GM12878 (cell line): ENCODE results near the gene HTR1D. TPM values are rescaled to one million over a fixed set of nuclear protein-coding genes. Genes with fewer than 3 reads are reported as not detected.

Experiments used
- ATAC-seq: fragments of 200-7000 bp; cut with Tn5 transposase; 3 replicates; pipeline ENCODE4 v1.9.1; 2020; ENCODE audit warnings: mild to moderate bottlenecking, moderate library complexity
- BruUV-seq: library from RNA; stranded (reverse); fragments of 400-500 nt; replicated peaks from 2 replicates; lab custom pipeline; 2021; lab: Mats Ljungman, UMichigan
- CTCF ChIA-PET: fragments of 300-600 bp; sonication (Branson Sonifier 250); formaldehyde crosslinking; extraction: SDS; loops from one replicate; lab custom pipeline; 2021; ENCODE audit warnings: inconsistent platforms; lab: Yijun Ruan, JAX
- POLR2A ChIA-PET: fragments of 350-600 bp; formaldehyde crosslinking; extraction: SDS; loops from one replicate; lab custom pipeline; 2021; ENCODE audit warnings: inconsistent platforms; lab: Charles Lee
- RAD21 ChIA-PET: fragments of 300-600 bp; sonication (Branson Sonifier 250); formaldehyde crosslinking; loops from one replicate; lab custom pipeline; 2023; ENCODE audit warnings: antibody characterized with exemption; ENCODE audit not compliant: unreplicated experiment; lab: Charles Lee
- SMC1A ChIA-PET: fragments of 300-600 bp; sonication (Branson Sonifier 250); formaldehyde crosslinking; loops from one replicate; lab custom pipeline; 2023; ENCODE audit not compliant: unreplicated experiment, uncharacterized antibody; lab: Charles Lee
- DNase-seq: peaks from one replicate; pipeline ENCODE4 v3.0.0-alpha.2; 2011; ENCODE audit warnings: low read depth, low spot score
- FAIRE-seq: peaks from 3 replicates; lab custom pipeline; 2011; peaks lifted over from hg19 to GRCh38; lab: Jason Lieb, UNC
- H2AFZ ChIP-seq: 2 replicates; pipeline ENCODE4 v1.6.0; 2011; ENCODE audit warnings: low read depth, low read length, control low read depth; ENCODE audit not compliant: control insufficient read depth
- H3K27ac ChIP-seq: 2 replicates; pipeline ENCODE4 v1.5.1; 2011; ENCODE audit warnings: control low read depth; ENCODE audit not compliant: control insufficient read depth, insufficient read depth
- H3K27me3 ChIP-seq, 2 experiments: replicated peaks in 1 of 2; 2 replicates each; pipeline versions ENCODE4 v1.6.0 to v1.6.1; 2011; ENCODE audit warnings: low read length in 1 of 2; ENCODE audit not compliant: control insufficient read depth in 2 of 2, insufficient read depth in 2 of 2
- H3K36me3 ChIP-seq, 2 experiments: 2 replicates each; pipeline ENCODE4 v1.5.1; 2011; ENCODE audit warnings: low read length in 1 of 2; ENCODE audit not compliant: control insufficient read depth in 2 of 2, insufficient read depth in 2 of 2
- H3K4me1 ChIP-seq: 2 replicates; pipeline ENCODE4 v1.6.1; 2011; ENCODE audit warnings: mild to moderate bottlenecking, low read length, moderate library complexity, mixed read lengths; ENCODE audit not compliant: control insufficient read depth, insufficient read depth
- H3K4me2 ChIP-seq: 2 replicates; pipeline ENCODE4 v1.6.0; 2011; ENCODE audit warnings: control low read depth; ENCODE audit not compliant: control insufficient read depth, insufficient read depth
- H3K4me3 ChIP-seq: fragments of 200-600 bp; sonication (generic); 2 replicates; pipeline ENCODE4 v1.5.1; 2016
- H3K79me2 ChIP-seq: 2 replicates; pipeline ENCODE4 v1.6.0; 2011; ENCODE audit warnings: low read length; ENCODE audit not compliant: control insufficient read depth, insufficient read depth
- H3K9ac ChIP-seq: 2 replicates; pipeline ENCODE4 v1.8.0; 2011; ENCODE audit warnings: low read length, control low read depth, mixed read lengths; ENCODE audit not compliant: control insufficient read depth, insufficient read depth
- H3K9me3 ChIP-seq: replicated peaks from 3 replicates; pipeline ENCODE4 v1.5.1; 2011; ENCODE audit warnings: mild to moderate bottlenecking, low read length; ENCODE audit not compliant: control insufficient read depth, insufficient read depth
- H4K20me1 ChIP-seq: 2 replicates; pipeline ENCODE4 v1.6.0; 2011; ENCODE audit not compliant: control insufficient read depth, insufficient read depth
- GATAD2B ChIP-seq: fragments of 450-650 bp; conservative IDR thresholded peaks from 2 replicates; pipeline ENCODE4 v1.6.1; 2017; ENCODE audit warnings: low read depth, mild to moderate bottlenecking, moderate library complexity
- LARP7 ChIP-seq: fragments of 450-650 bp; IDR thresholded peaks from 2 replicates; pipeline ENCODE4 v1.6.1; 2017; ENCODE audit warnings: mild to moderate bottlenecking
- MEF2B ChIP-seq: fragments of 450-650 bp; IDR thresholded peaks from 2 replicates; pipeline ENCODE4 v1.6.1; 2018; ENCODE audit warnings: mild to moderate bottlenecking, moderate library complexity; ENCODE audit not compliant: partially characterized antibody, poor library complexity, severe bottlenecking
- RAD21 ChIP-seq: IDR thresholded peaks from 2 replicates; pipeline ENCODE4 v1.6.1; 2011; ENCODE audit warnings: mild to moderate bottlenecking, low read depth, low read length, moderate library complexity; ENCODE audit not compliant: insufficient read depth
- RBBP5 ChIP-seq: fragments of 200-600 bp; sonication (generic); conservative IDR thresholded peaks from 2 replicates; pipeline ENCODE4 v1.6.1; 2016
- RFX5 ChIP-seq: IDR thresholded peaks from 2 replicates; pipeline ENCODE4 v1.6.1; 2011; ENCODE audit warnings: low read depth, low read length, improper control_type of control experiment
- RUNX3 ChIP-seq: IDR thresholded peaks from 2 replicates; pipeline ENCODE4 v1.6.1; 2012; ENCODE audit warnings: low read length, inconsistent platforms
- WGBS: methylation state at CpG from one replicate; pipeline ENCODE4 v1.1.6; 2016; ENCODE audit warnings: low lambda C conversion rate; ENCODE audit not compliant: insufficient replicate concordance, insufficient coverage; ENCODE audit errors: missing lambda C conversion rate; 5-methylcytosine and 5-hydroxymethylcytosine counted together
- in situ Hi-C: fragments of 300-500 bp; cut with MboI; formaldehyde crosslinking; loops from 9 replicates; pipeline ENCODE4 v1.14.3; 2018; ENCODE audit warnings: mixed read lengths
- intact Hi-C: fragments of 100-400 bp; cut with micrococcal nuclease; formaldehyde crosslinking; loops from one replicate; pipeline ENCODE4 v1.14.2; 2022; ENCODE audit not compliant: unreplicated experiment
- polyA plus RNA-seq, 11 experiments: library from polyadenylated mRNA; depleted of rRNA in 4 of 11; unstranded in 6 of 11; stranded (reverse) in 5 of 11; fragments of >200 nt; fragmentation: Nextera tagmentation in 4 of 11; fragmentation: Illumina TruSeq in 1 of 11; extraction: Ambion mirVana in 4 of 11; extraction: Trizol in 1 of 11; gene quantifications; 1 replicate in 1 of 11; 2 replicates in 10 of 11; pipeline versions ENCODE4 v1.2.1 to v1.2.3, GENCODE V29; 2011 to 2016; ENCODE audit warnings: inconsistent platforms in 2 of 11, missing spikeins in 2 of 11, low read depth in 1 of 11
- total RNA-seq, 4 experiments: library from RNA; depleted of rRNA in 3 of 4; stranded (reverse); fragments of >200 nt in 3 of 4; fragmentation: Illumina TruSeq in 1 of 4; extraction: Trizol in 1 of 4; gene quantifications; 2 replicates each; pipeline versions ENCODE4 v1.2.1 to v1.2.3, GENCODE V29; 2013 to 2021
- TF ChIP-seq, protein P1 (sequence below), 3 experiments: IDR thresholded peaks in 2 of 3; conservative IDR thresholded peaks in 1 of 3; 2 replicates each; pipeline ENCODE4 v1.5.1; 2011; ENCODE audit warnings: low read depth in 3 of 3, low read length in 3 of 3, mild to moderate bottlenecking in 3 of 3, control low read depth in 2 of 3, moderate library complexity in 2 of 3, inconsistent platforms in 1 of 3, mixed read lengths in 1 of 3; ENCODE audit not compliant: control insufficient read depth in 2 of 3, insufficient read depth in 1 of 3; ENCODE audit errors: extremely low read depth in 1 of 3

Gene HTR1D
- total and polyA plus RNA-seq, 10 of the 15 experiments (the other 5 are each of a cell fraction or from before 2014, with no cell fraction given): 0.07 TPM; not detected in 9

- ChIA-PET SMC1A (interaction anchor here (1.2 to 1.4 kb wide), 2 partner anchors 9 to 27 kb away, joined by 3 to 4 read pairs; no protein-coding TSS in a partner anchor), RAD21 (no interaction called here), POLR2A (interaction anchor here (0.6 kb wide), 1 partner anchor 108 kb away, joined by 4 read pairs; no protein-coding TSS in a partner anchor), CTCF (interaction anchor here (1.0 to 2.8 kb wide), 7 partner anchors 10 to 234 kb away, joined by 3 to 10 read pairs (median 4); no protein-coding TSS in a partner anchor)
- H3K79me2 ChIP-seq: no peaks in the 10 kb centered on the region
- no peaks in the 10 kb centered on the region for H3K9me3 ChIP-seq
- H4K20me1 ChIP-seq: no peaks in the 10 kb centered on the region
- H3K36me3 ChIP-seq: no peaks in the 10 kb centered on the region
- H3K4me1 ChIP-seq: peaks cover 3% of the 10 kb centered on the region
- intact Hi-C loops: loop anchor here (10.0 kb wide), 1 partner anchor 64 kb away; no protein-coding TSS in a partner anchor
- no peak overlapping the region for H3K9ac ChIP-seq
- no peak for FAIRE-seq
- no peak overlapping the region for H3K4me3 ChIP-seq
- no peak overlapping the region for H3K27ac ChIP-seq
- DNase-seq: no peak
- peaks cover 0 to 2% of the 10 kb centered on the region in 2 experiments; a peak in 2 of 4 replicates for H3K27me3 ChIP-seq
- BruUV-seq: no TSS peak
- in situ Hi-C loops: no loop called here
- H3K4me2 ChIP-seq: no peak overlapping the region
- TF ChIP-seq GATAD2B: no peak
- TF ChIP-seq MEF2B: no peak
- no peak overlapping the region for H2AFZ ChIP-seq
- no peak for ATAC-seq
- WGBS: 8% methylated on average over 2 of the region's 2 CpGs
Observed at GRCh38 chr1:23210963-23211362, 6.3 kb downstream of the HTR1D start.

GRCh38 chr1:23210351-23210785, 6.9 kb downstream of the HTR1D start:
- no peak overlapping the region for H3K9ac ChIP-seq
- no peak for DNase-seq
- no peak overlapping the region for H3K4me2 ChIP-seq
- ChIA-PET CTCF (interaction anchor here (1.0 to 2.8 kb wide), 6 partner anchors 10 to 233 kb away, joined by 3 to 10 read pairs (median 4); no protein-coding TSS in a partner anchor), RAD21 (no interaction called here)
- no peak for FAIRE-seq
- 28% methylated on average over 6 of the region's 6 CpGs for WGBS
- ATAC-seq: peak; percentile 54; the same call in 2 of the 3 replicates
- TF ChIP-seq RFX5 (no peak), RBBP5 (no peak), RUNX3 (no peak), RAD21 (peak; percentile 22; the same call in 1 of the 2 replicates), LARP7 (no peak)
- TF ChIP-seq, protein P1, sequence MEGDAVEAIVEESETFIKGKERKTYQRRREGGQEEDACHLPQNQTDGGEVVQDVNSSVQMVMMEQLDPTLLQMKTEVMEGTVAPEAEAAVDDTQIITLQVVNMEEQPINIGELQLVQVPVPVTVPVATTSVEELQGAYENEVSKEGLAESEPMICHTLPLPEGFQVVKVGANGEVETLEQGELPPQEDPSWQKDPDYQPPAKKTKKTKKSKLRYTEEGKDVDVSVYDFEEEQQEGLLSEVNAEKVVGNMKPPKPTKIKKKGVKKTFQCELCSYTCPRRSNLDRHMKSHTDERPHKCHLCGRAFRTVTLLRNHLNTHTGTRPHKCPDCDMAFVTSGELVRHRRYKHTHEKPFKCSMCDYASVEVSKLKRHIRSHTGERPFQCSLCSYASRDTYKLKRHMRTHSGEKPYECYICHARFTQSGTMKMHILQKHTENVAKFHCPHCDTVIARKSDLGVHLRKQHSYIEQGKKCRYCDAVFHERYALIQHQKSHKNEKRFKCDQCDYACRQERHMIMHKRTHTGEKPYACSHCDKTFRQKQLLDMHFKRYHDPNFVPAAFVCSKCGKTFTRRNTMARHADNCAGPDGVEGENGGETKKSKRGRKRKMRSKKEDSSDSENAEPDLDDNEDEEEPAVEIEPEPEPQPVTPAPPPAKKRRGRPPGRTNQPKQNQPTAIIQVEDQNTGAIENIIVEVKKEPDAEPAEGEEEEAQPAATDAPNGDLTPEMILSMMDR (IDR thresholded peaks at IDR 0.05 in 2 of 3, conservative IDR thresholded peaks at IDR 0.05 in 1 of 3; ENCODE audit: control insufficient read depth in 2 of 3, extremely low read depth in 1 of 3, insufficient read depth in 1 of 3, low read depth in 3 of 3, low read length in 3 of 3): 0 out of 6 replicates have a peak, but pooled peaks of 1 of the 3 experiments have one; percentile 2
- TF ChIP-seq, all 136 proteins: peak for 2
- Histone ChIP-seq H3K4me3 (no peak overlapping the region), H3K36me3 (no peaks in the 10 kb centered on the region), H3K27me3 (peaks cover 0 to 1% of the 10 kb centered on the region in 2 experiments; a peak in 1 of 4 replicates), H3K27ac (no peak overlapping the region), H3K9me3 (no peaks in the 10 kb centered on the region), H4K20me1 (no peaks in the 10 kb centered on the region), H3K79me2 (no peaks in the 10 kb centered on the region), H2AFZ (no peak overlapping the region), H3K4me1 (peaks cover 3% of the 10 kb centered on the region)
- in situ Hi-C loops: no loop called here
- POLR2A ChIA-PET: no interaction called here
- SMC1A ChIA-PET: interaction anchor here (0.7 to 1.4 kb wide), 3 partner anchors 8 to 97 kb away, joined by 3 to 4 read pairs (median 4); no protein-coding TSS in a partner anchor
- intact Hi-C loops: loop anchor here (10.0 kb wide), 1 partner anchor 64 kb away; no protein-coding TSS in a partner anchor
- BruUV-seq: no TSS peak
